NCI-H2227 (cell line): ENCODE data around the gene DOK4.
A peak's percentile ranks its signal among the peaks of the same experiment; 100 is the strongest.

Experiments
- DNase-seq: peaks from one replicate; lab custom pipeline; 2025; ENCODE audit not compliant: unreplicated experiment; lab: John Stamatoyannopoulos, UW

DOK4 gene

GRCh38 chr16:57478396-57479204, 7.7 kb downstream of the DOK4 start:
- no peak for DNase-seq

GRCh38 chr16:57477531-57478202, 8.6 kb downstream of the DOK4 start:
- DNase-seq: peak; percentile 64

GRCh38 chr16:57476546-57477410, 9.5 kb downstream of the DOK4 start:
- no peak for DNase-seq

GRCh38 chr16:57475711-57476339, 10.5 kb downstream of the DOK4 start:
- peak; percentile 68 for DNase-seq

GRCh38 chr16:57474671-57475661, 11.3 kb downstream of the DOK4 start:
- DNase-seq: no peak

- DNase-seq: no peak
These were observed 12.4 kb downstream of the DOK4 start for GRCh38 chr16:57473906-57474305.

GRCh38 chr16:57473176-57473840, 13.0 kb downstream of the DOK4 start:
- no peak for DNase-seq

GRCh38 chr16:57472665-57473060, 13.6 kb downstream of the DOK4 start:
- DNase-seq: no peak

- no peak for DNase-seq
These were observed 14.2 kb downstream of the DOK4 start for GRCh38 chr16:57471852-57472664.

- DNase-seq: no peak
These were observed 15.1 kb downstream of the DOK4 start for GRCh38 chr16:57471209-57471608.

- DNase-seq: no peak
These were observed 15.6 kb downstream of the DOK4 start for GRCh38 chr16:57470711-57471110.

- no peak for DNase-seq
These were observed 16.3 kb downstream of the DOK4 start for GRCh38 chr16:57469917-57470470.

- no peak for DNase-seq
These were observed 17.2 kb downstream of the DOK4 start for GRCh38 chr16:57469046-57469445.

GRCh38 chr16:57468346-57468745, 17.9 kb downstream of the DOK4 start:
- DNase-seq: no peak

GRCh38 chr16:57464523-57464922, 21.8 kb downstream of the DOK4 start:
- DNase-seq: no peak

GRCh38 chr16:57462978-57463362, 23.3 kb downstream of the DOK4 start:
- no peak for DNase-seq

GRCh38 chr16:57462209-57462977, 23.9 kb downstream of the DOK4 start, which contains the start of gene POLR2C:
POLR2C (plus strand) TSS chr16:57462679; CDS start chr16:57462725, 46 bp downstream.
- DNase-seq: peak; percentile 90
